RKO (cell line): Measurements from ENCODE around the gene FGD4.
A peak's percentile ranks its signal among the peaks of the same experiment; 100 is the strongest.

ENCODE experiments used
- DNase-seq: peaks from one replicate; pipeline ENCODE4 v3.0.0-alpha.2; 2016; ENCODE audit warnings: low spot score

Gene FGD4

DNA sequence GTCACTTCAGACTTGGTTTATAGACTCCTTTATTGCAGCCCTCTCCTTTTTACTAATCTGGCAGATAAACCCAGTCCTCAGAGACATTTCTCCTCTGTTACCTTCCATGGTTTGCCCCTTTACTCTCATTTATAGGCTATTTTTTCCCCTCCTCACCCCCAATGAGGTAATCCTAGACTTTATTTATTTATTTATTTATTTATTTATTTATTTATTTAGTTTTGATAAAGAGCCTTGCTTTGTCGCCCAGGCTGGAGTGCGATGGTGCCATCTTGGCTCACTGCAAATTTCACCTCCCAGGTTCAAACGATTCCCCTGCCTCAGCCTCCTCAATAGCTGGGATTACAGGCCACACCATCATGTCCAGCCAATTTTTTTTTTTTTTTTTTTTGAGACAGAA is 8.4 kb downstream of the FGD4 start:
- no peak for DNase-seq

DNA sequence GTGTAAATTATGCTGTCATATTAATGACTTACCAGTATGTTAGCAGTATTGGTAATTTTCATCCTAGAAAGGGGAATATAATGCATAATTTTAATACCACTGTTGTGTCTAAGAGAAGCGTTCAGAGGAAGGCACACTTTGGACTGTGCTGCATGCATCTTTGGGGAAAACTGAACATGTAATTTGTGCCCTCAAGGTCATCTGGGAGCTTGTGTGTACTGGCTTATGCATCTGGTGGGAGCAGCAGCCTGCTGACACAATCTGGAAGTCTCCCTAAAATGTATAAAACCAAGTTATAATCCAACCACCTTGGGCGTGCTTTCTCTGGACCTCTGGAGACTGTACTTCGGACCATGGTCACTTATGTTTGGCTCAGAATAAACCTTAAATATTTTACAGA is 14.1 kb downstream of the FGD4 start:
- DNase-seq, result no peak

DNA sequence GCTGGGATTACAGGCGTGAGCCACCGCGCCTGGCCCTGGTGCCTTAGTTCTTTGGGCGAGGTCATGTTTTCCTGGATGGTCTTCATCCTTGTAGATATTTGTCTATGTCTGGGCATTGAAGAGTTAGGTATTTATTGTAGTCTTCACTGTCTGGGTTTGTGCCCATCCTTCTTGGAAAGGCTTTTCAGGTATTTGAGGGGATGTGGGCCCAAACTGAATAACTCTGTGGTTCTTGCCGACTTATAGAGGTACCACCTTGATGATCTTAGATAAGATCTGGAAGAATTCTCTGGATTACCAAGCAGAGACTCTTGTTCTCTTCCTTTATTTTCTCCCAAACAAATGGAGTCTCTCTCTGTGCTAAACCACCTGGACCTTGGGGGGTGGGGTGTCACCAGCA is 18.9 kb downstream of the FGD4 start:
- DNase-seq, result no peak

DNA sequence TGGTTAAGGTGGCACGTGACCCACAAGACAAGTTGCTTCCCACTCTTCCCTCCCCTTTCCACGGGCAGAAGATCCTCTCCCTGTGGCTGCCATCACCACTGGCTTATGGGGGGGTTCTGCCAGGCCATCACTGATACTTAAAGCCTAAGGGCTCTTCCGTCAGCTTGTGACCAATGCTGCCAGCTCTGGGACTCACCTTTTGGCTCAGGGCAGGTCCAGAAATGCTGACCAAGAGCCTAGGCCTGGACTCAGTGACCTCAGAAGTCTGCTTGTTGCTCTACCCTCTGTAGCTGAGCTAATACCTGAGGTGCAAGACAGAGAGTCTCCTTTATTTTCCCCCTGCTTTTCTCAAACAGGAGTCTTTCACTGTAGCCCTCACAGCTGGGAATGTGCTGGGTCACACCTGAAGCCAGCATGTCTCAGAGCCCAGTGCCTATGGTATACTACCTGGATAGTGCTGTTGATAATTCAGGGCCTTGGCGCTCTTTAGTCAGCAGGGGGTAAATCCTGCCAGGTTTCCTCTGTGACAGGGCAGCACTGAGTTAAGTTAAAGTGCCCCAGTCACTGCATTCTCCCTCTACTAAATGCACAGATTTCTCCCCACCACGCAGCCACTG is 19.7 kb downstream of the FGD4 start:
- no peak for DNase-seq

DNA sequence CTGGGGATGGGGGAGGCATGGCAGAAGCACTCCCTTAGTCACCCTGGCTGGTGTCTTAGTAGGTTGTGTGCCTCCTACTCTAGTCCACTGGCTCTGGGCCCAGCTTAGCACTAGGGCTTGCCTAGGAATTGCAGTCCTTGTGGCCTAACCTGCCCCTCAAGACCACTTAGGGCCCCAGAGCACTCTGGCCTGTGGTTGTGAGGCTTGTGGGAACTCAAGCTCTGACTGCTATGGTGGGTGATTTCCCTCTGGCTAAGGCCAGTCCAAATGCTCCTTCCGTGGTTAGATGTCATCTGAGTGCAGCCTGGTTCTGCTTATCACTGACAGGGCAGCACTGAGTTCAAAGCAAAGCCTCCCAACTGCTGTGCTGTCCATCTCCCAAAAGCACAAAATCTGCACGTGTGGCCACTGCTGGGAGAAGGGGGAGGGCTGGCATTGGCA is 20.2 kb downstream of the FGD4 start:
- no peak for DNase-seq

DNA sequence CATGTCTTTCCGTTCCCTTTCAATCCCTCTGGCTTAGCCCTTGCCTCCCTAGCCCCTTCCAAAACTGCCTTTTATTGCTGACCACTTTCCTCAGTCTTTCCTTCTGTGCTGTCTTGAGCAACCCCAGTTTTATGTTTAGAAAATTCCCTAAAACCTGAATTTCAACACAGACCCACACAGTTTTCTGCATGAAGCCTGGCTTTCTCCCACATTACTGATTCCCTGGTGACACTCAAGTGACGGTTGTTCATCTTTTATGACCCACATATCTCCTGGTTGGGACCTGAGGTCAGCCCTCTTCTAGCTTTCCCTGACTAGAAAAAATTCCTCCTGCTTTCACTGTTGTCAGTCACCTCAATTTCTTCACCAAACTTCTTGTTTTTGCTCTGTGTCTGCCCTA is 21.0 kb downstream of the FGD4 start:
- no peak for DNase-seq

DNA sequence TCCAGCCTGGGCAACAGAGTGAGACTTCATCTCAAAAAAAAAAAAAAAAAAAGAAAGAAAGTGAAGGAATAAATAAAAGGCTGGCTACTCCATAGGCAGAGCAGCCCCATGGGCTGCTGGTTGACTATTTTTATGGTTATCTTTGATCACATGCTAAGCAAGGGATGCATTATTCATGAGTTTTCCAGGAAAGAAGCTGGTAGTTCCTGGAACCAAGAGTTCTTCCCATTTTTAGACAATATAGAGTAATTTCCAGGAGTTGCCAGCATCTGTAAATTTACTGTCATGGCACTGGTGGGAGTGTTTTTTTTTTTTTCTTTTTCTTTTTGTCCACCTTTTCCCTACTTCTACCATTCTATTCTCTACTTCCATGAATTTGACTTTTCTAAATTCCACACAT is 24.2 kb downstream of the FGD4 start:
- DNase-seq, result no peak

DNA sequence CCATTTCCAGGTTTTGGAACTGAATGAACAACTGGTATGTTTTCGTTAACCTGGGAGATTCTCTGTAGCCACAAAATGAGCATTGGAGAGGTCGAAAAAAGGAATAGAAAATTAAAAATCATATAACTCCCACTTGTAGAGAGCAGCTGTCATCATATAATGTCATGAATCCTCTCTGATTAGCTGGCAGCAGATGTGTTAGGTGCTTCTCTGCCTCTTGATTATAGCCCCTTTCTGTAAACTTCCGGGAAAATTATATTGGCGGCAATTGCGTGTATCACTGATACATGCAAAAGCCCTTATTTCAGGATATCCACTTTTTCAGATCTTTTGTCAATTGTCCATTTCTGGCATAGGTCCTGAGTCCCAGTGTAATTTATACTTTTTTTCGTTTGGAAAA is 31.7 kb downstream of the FGD4 start:
- DNase-seq, result no peak

DNA sequence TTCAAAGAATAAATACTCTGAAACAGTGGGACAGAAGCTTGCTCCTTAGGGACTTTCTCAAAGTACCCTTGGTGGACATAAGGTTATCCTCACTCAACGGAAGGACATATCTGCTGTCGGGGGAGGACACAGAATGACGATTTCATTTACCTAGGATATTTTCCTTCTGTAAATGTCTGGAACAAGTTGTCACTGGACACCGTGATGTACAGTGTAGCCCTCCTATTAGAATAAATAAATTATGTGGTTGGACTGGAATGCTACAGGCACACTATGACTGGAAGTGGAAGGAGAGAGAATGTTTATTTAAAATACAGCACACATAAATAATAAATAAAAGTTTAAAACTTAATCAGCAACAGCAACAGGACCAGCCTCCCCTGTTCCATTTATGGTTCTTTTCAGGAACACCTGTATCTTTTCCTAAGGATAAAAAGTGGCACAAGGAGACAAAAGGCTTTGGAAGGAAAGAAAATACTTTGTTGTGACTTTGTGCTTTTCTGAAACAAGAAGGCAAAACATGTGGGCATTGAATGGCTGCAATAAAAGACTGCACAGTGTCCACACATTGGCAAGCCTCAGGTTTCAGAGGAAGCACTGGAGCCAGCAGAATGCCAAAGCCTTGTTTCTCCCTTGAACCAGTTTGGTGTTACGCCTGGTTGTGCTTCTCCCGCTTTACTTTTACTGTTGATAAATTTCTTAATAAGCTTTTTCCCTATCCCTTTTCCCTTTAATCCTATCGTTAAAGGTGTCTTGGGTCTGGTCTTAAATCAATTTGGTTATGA is 36.8 kb downstream of the FGD4 start:
- no peak for DNase-seq

DNA sequence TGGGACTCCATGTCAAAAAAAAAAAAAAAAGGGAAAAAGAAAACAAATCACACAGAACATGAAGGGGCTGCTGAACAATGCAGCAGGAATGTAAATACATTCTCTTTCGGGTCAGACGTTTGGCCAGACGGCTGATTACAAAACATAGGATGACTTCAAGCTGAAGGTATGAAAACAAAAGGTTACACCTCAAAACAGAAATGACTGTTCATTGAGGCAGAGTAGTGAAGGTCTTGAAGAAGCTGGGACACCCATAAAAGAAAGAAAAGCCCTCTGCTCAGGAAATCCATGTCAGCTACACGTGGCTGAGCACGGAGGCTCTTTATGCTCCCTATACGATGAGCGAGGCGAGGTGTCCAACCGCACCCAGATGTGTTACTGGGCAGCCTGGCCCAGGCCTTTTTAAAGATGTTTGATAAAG is 37.7 kb downstream of the FGD4 start:
- DNase-seq, result peak; percentile 35

DNA sequence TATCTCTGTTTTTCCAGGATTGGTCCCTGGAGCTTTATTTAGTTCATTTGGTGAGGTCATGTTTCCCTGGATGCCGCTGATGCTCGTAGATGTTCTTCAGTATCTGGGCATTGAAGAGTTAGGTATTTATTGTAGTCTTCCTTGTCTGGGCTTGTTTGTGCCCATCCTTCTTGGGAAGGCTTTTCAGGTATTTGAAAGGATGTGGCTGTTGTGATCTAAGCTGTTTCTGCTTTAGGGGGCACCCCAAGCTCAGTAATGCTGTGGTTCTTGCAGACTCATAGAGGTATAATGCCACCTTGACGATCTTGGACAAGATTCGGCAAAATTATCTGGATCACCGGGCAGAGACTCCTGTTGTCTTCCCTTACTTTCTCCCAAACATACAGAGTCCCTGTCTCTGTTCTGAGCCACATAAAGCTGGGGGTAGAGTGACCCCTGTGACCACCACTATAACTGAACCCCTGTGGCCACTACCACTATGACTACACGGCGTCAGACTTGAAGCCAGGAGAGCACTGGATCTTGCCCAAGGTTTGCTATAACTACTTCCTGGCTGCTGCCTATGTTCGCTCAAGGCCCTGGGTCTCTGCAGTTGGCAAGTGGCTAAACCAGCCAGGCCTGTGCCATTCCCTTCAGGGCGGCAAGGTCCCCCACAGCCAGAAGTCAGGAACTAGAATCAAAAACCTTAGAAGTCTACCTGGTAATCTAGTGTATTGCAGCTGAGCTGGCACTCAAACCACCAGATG is 40.9 kb downstream of the FGD4 start:
- DNase-seq, result no peak

DNA sequence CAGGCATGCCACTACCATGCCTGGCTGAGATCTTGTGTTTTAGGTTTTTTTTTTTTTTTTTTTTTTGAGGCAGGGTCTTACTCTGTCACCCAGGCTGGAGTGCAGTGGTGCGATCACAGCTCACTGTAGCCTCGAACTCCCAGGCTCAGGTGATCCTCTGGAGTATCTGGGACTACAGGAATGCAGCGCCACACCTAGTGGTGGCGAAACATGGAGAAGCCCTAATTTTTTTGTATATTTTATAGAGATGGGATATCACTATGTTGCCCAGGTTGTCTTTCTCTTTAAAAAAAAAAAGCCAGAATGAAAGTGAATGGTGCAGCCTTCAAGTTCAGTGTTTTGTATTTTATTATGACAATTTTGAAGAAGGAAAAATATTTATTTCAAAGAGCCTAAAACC is 44.1 kb downstream of the FGD4 start:
- DNase-seq, result no peak

DNA sequence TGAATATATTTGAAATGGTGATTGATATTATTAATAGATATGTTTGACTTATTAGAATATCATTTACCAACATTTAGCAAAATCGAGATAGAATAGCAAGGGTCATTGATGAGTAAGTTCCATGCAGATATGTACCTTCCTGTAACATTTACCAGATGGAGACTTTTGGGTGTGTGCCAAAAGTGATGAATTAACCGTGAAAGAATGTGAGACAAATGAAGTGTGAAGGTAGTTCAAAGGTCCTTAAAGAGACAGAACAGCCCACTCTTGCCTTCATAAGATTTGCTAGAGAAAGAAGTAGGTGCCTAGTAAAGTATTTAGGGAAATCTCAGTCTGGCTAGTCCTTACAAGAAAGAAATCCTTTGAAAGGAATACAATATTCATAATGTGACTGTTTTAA is 45.5 kb downstream of the FGD4 start:
- peak; percentile 54 for DNase-seq

DNA sequence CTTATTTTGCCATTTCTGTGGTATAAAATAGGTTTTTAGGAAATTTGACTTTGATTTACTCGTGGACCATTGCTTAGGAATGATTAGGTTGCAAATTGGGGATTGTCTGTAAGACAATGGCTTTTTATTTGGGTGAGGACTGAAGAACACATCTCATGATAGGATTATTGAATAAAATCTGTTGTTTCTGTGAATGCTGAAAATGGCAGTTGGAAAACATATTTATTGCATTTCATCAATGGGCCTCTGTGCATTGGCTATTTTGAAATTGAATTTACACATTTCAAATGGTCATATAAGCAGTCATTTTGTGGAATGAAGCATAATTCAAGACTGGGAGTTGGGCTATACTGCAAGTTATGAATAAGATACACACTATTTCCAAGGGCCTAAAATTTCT is 46.0 kb downstream of the FGD4 start:
- DNase-seq, result no peak

DNA sequence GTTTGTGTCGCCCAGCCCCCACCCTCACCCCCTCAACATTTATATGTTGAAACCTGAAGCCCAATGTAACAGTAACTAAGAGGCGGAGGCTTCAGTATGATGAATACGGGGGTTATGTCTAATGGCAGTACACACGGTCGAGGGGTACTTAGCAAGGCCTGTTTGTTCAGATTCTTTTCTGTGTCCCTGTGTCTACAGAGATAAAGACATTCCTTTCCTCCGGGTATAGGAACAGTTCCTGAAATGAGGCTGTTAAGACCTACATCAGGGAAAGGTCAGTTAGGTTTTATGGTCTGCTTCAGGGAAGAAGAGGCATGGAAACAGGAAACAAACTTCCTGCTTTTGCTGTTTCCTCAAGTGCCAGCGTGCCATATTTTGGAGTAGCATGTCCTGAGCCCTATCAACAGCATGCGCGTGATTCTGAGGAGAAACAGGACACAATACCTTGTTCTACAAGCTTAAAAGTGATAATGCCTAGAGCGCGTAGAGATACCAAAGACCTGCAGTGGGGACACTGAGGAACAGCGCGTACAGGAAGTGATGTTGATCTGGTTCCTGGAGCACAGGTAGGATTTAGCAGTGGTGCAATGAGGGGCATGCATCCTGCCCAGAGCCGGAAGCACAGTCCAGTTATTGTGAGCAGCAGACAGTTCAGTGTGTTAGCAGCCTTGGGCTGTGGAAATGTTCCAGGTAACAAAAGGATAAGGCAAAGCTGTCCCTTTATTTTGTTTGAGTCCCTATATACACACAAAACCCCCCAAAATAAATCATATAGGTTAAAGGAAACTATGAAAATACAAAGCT is 47.2 kb downstream of the FGD4 start:
- no peak for DNase-seq

DNA sequence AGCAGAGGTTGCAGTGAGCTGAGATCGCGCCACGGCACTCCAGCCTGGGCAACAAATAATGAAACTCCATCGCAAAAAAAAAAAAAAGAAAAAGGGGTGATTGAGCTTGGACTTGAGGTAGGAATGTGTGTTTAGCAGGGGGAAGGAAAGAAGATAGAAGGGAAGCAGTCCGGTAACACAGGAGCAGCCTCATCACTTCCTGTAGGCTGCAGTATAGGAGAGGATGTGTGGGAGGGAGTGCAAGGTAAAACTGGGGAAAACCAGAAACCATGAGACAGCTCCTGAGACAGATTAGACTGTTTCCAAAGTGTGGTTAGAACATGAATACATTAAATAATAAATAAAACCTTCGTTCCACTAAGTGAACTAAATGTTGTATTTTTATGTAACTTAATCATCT is 49.2 kb downstream of the FGD4 start:
- no peak for DNase-seq

DNA sequence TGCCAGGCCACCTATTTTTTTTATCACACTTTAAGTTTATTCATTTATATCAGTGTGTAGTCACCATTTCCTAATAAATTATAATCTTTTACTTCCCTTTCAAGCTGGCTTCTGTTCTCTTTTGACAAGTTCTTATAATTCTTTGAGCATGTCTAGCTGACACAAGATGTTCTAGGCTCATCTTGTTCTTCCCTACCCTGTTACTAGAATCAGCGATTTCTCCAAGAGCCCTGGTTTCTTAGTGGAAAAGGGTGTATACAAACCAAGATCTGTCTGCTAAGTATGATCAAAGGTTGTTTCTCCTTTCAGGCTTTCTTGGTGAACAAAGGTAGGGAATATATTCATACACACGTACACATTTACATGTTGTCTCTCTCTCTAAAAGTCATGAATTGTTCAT is 51.0 kb downstream of the FGD4 start:
- no peak for DNase-seq

DNA sequence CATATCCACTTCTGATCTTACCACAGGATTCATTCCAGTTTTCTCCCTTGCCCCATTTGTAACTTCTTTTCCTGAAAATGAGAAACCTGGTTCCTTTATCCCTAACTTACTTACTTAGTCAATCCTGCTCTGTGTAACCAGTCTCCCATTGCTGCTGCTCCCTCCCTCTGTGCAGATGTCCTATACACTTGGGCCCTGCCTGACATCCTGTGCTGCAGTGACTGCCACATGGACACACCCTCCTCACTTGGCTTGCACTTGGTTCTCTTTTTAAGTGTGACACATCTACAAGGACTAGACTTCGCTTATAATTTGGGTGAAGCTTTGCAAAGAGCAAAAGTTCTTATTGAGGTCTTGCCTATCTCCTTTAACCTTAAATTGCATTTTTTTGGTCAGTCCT is 51.4 kb downstream of the FGD4 start:
- no peak for DNase-seq

DNA sequence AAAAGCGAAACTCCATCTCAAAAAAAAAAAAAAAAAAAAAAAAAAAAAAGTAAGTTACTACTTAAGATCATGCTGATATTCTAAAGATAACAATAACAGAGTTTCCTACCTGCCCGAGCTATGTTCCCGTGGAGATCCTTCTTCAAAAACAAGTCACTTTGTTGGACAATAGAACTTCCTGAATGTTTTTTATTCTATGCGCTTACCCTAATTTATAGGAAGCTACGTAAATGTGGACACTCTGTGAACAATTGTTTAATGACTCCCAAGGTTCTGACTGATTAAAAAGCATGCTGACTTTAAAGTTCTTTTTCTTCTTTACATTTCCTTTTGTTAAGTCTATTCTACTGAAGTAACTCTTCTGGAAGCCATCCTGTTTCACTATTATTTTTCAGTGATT is 52.5 kb downstream of the FGD4 start:
- DNase-seq, result no peak

DNA sequence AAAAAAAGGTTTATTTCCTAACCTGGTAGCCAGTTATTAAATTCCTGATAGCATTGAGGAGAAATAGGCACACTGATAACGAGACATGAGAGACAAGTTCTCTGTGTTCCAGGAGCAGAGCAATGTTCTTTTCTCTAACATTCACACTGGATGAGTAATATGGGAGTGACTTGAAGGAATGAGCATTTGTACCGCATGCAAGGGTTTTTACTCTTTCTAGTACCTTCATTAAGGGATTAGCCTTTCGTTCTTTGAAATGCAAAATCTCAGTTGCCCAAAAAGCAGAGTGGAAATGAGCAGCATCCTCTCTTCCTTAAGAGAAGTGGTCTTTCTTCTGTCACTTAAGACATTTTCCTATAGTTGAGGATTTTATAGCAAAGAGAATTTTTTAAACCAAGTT is 54.7 kb downstream of the FGD4 start:
- peak; percentile 22 for DNase-seq

DNA sequence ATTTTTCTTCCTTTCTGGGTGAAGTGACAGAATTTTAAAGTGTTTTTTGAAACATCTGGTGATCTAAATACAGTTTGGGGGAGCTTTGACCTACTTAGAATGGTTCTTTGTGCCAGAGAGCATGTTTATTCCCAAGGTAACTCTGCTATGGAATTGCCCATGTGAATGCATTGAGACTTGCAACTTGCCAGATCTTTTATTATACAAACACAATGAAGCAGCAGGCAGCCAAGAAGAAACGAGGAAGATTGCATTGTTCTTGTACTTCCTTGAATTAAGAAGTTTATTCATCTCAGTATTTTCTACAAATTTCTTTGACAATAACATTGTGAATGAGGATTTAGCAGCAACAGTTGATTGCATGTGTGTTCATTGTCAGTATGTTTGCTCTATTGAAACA is 55.5 kb downstream of the FGD4 start:
- DNase-seq, result no peak

DNA sequence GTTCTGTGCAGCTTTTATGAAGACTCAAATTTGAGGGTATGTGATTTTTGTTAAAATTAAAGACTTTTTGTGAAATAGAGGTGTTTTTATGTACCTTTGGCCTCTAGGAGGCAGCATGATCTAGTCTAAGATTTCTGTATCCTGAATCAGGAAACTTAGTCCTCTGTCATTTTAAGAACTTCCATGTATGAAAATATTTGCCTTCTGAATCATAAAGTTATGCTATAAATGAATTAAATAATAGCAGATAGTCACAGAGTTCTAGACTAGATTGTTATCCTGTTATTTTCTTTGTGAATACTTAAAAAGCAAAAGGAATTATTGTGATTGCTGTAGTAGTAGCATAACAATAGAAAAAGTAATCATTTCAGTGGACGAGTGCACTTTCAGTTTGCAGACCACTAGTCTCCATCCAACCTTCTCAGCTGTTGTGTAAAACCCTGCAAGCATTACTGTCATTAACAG is 56.3 kb downstream of the FGD4 start:
- peak; percentile 84 for DNase-seq
